ENCODE results near the gene NR0B2. TPM values are rescaled to one million over a fixed set of nuclear protein-coding genes. Genes with fewer than 3 reads are reported as not detected.

NR0B2 gene
- total RNA-seq, 1 donor from 2014 or later: not detected

- Histone ChIP-seq H2AFZ (ENCODE audit: low read depth, low read length) (no peak overlapping the region), H4K20me1 (ENCODE audit: insufficient read depth, low read length) (no peaks in the 10 kb centered on the region), H3K79me2 (ENCODE audit: insufficient read depth, low read length) (no peaks in the 10 kb centered on the region), H3K27ac (ENCODE audit: low read depth, low read length) (no peak overlapping the region), H3K27me3 (ENCODE audit: insufficient read depth, low read length) (no peaks in the 10 kb centered on the region), H3K4me3 (ENCODE audit: insufficient read depth, low read depth, low read length) (no peak overlapping the region), H3K4me1 (ENCODE audit: insufficient read depth, low read length) (no peaks in the 10 kb centered on the region), H3K36me3 (ENCODE audit: insufficient read depth, low read length) (no peaks in the 10 kb centered on the region), H3K9ac (ENCODE audit: low read length) (no peak overlapping the region), H3K4me2 (ENCODE audit: low read length) (no peak overlapping the region), H3K9me3 (ENCODE audit: insufficient read depth, low read depth, low read length) (no peaks in the 10 kb centered on the region)
- no peaks in the 10 kb centered on the region for H3K36me3 Mint-ChIP-seq (ENCODE audit: low read depth, unreplicated experiment)
- no peak for TF ChIP-seq EZH2 (IDR thresholded peaks at IDR 0.05; ENCODE audit: insufficient read depth, low read length)
- TF ChIP-seq CTCF (IDR thresholded peaks at IDR 0.05; ENCODE audit: insufficient read depth, low read depth, low read length): no peak
- H3K9me3 Mint-ChIP-seq (ENCODE audit: unreplicated experiment): no peaks in the 10 kb centered on the region
- H3K4me3 Mint-ChIP-seq (ENCODE audit: unreplicated experiment): no peak overlapping the region
- H3K4me1 Mint-ChIP-seq (ENCODE audit: low read depth, unreplicated experiment): peaks cover 2% of the 10 kb centered on the region
- FAIRE-seq (no peak), DNase-seq (ENCODE audit: low read depth) (no peak)
- peaks cover 13% of the 10 kb centered on the region for H3K27me3 Mint-ChIP-seq (ENCODE audit: low read depth, unreplicated experiment)
- H3K27ac Mint-ChIP-seq (ENCODE audit: unreplicated experiment): no peak overlapping the region
Measured at GRCh38 chr1:26915204-26915842, 1.5 kb upstream of the NR0B2 start.

DNA sequence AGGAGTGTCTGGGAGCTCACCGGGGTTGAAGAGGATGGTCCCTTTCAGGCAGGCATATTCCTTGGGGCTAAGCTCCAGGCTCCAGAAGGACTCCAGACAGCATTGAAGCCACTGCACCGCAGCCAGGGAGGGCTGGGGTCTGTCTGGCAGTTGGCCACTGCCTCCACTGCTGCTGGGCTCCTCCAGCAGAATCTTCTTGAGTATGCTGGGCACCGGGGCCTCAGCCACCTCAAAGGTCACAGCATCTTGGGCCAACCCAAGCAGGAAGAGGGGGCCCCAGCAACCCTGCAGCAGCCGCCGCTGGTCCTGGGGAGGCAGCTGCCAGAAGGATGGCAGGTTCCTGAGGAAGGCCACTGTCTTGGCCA, 404 bp downstream of the NR0B2 start:
- H3K27me3 ChIP-seq (ENCODE audit: insufficient read depth, low read length): no peaks in the 10 kb centered on the region
- H3K79me2 ChIP-seq (ENCODE audit: insufficient read depth, low read length): no peaks in the 10 kb centered on the region
- H3K27ac Mint-ChIP-seq (ENCODE audit: unreplicated experiment): no peak overlapping the region
- H3K27me3 Mint-ChIP-seq (ENCODE audit: low read depth, unreplicated experiment): peaks cover 20% of the 10 kb centered on the region
- no peaks in the 10 kb centered on the region for H3K9me3 ChIP-seq (ENCODE audit: insufficient read depth, low read depth, low read length)
- peaks cover 2% of the 10 kb centered on the region for H3K4me1 Mint-ChIP-seq (ENCODE audit: low read depth, unreplicated experiment)
- TF ChIP-seq EZH2 (IDR thresholded peaks at IDR 0.05; ENCODE audit: insufficient read depth, low read length): no peak
- TF ChIP-seq CTCF (IDR thresholded peaks at IDR 0.05; ENCODE audit: insufficient read depth, low read depth, low read length): no peak
- no peak for DNase-seq (ENCODE audit: low read depth)
- no peaks in the 10 kb centered on the region for H4K20me1 ChIP-seq (ENCODE audit: insufficient read depth, low read length)
- FAIRE-seq: no peak
- H3K9ac ChIP-seq (ENCODE audit: low read length): no peak overlapping the region
- H3K36me3 Mint-ChIP-seq (ENCODE audit: low read depth, unreplicated experiment): no peaks in the 10 kb centered on the region
- no peak overlapping the region for H3K4me2 ChIP-seq (ENCODE audit: low read length)
- no peak overlapping the region for H3K27ac ChIP-seq (ENCODE audit: low read depth, low read length)
- H2AFZ ChIP-seq (ENCODE audit: low read depth, low read length): no peak overlapping the region
- no peaks in the 10 kb centered on the region for H3K9me3 Mint-ChIP-seq (ENCODE audit: unreplicated experiment)
- no peaks in the 10 kb centered on the region for H3K4me1 ChIP-seq (ENCODE audit: insufficient read depth, low read length)
- no peaks in the 10 kb centered on the region for H3K36me3 ChIP-seq (ENCODE audit: insufficient read depth, low read length)
- no peak overlapping the region for H3K4me3 Mint-ChIP-seq (ENCODE audit: unreplicated experiment)
- H3K4me3 ChIP-seq (ENCODE audit: insufficient read depth, low read depth, low read length): no peak overlapping the region

GRCh38 chr1:26912147-26912490, 1.7 kb downstream of the NR0B2 start:
- Histone ChIP-seq H3K79me2 (ENCODE audit: insufficient read depth, low read length) (no peaks in the 10 kb centered on the region), H3K27me3 (ENCODE audit: insufficient read depth, low read length) (no peaks in the 10 kb centered on the region), H3K9ac (ENCODE audit: low read length) (no peak overlapping the region), H2AFZ (ENCODE audit: low read depth, low read length) (no peak overlapping the region), H3K4me3 (ENCODE audit: insufficient read depth, low read depth, low read length) (no peak overlapping the region), H3K4me2 (ENCODE audit: low read length) (no peak overlapping the region), H4K20me1 (ENCODE audit: insufficient read depth, low read length) (no peaks in the 10 kb centered on the region), H3K9me3 (ENCODE audit: insufficient read depth, low read depth, low read length) (no peaks in the 10 kb centered on the region), H3K36me3 (ENCODE audit: insufficient read depth, low read length) (no peaks in the 10 kb centered on the region), H3K27ac (ENCODE audit: low read depth, low read length) (no peak overlapping the region), H3K4me1 (ENCODE audit: insufficient read depth, low read length) (no peaks in the 10 kb centered on the region)
- Mint-ChIP-seq H3K27me3 (ENCODE audit: low read depth, unreplicated experiment) (peaks cover 20% of the 10 kb centered on the region), H3K4me1 (ENCODE audit: low read depth, unreplicated experiment) (peaks cover 2% of the 10 kb centered on the region), H3K9me3 (ENCODE audit: unreplicated experiment) (no peaks in the 10 kb centered on the region), H3K36me3 (ENCODE audit: low read depth, unreplicated experiment) (peaks cover 2% of the 10 kb centered on the region), H3K27ac (ENCODE audit: unreplicated experiment) (no peak overlapping the region), H3K4me3 (ENCODE audit: unreplicated experiment) (no peak overlapping the region)
- no peak for TF ChIP-seq EZH2 (IDR thresholded peaks at IDR 0.05; ENCODE audit: insufficient read depth, low read length)
- TF ChIP-seq CTCF (IDR thresholded peaks at IDR 0.05; ENCODE audit: insufficient read depth, low read depth, low read length): no peak
- DNase-seq (ENCODE audit: low read depth) (no peak), FAIRE-seq (no peak)

Measured in astrocyte (in vitro differentiated cells and primary cell).